Measurements from ENCODE around the gene FADD. TPM values are rescaled to one million over a fixed set of nuclear protein-coding genes. Genes with fewer than 3 reads are reported as not detected.
"Not testable (repeated sequence)": the region's sequence is repeated elsewhere in the genome, so short reads cannot be mapped to it uniquely, and the experiment has no call there.

Gene FADD
- polyA plus RNA-seq, 12 donors, result 5.8 to 9.9 (median 8.1) TPM; not detected in 1

DNA sequence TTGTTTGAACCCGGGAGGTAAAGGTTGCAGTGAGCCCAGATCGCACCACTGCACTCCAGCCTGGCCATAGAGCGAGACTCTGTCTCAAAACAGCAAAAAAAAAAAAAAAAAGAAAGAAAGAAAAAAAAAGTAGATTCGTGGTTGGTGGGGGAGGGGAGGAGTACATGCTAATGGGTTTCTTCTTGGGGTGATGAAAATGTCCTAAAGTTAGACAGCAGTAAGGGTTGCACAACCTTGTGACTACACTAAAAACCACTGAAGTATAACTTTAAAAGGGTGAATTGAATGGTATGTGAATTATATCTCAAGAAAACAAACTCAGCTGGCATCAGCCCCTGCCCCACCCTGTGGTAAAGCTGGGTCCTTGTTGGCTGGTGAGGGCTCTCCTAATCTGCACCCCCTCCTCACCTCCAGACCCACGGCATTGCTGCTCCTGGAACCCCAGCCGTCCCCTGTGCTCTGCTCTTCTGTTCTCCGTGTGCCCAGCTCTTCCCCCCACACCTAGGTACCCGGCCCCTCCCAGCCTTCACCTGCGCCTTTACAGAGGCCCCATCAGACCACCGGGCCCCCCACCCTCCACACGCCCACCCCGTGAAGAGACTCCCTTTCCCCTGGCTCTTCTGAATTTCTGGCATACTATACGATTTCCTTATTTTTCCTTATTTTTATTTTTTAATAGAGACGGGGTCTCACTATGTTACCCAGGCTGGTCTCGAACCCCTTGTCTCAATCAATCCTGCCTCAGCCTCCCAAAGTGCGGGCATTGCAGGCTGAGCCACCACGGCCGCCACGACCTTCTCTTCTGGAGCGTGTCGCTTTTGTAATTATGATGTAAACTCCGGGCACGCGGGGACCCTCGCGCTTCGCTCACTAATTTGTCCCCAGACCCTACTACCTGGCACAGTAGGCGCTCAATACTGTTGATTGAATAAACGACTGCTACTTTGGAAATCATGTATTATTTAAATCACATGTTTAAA is 924 bp upstream of the FADD start:
- no peak for DNase-seq

DNA sequence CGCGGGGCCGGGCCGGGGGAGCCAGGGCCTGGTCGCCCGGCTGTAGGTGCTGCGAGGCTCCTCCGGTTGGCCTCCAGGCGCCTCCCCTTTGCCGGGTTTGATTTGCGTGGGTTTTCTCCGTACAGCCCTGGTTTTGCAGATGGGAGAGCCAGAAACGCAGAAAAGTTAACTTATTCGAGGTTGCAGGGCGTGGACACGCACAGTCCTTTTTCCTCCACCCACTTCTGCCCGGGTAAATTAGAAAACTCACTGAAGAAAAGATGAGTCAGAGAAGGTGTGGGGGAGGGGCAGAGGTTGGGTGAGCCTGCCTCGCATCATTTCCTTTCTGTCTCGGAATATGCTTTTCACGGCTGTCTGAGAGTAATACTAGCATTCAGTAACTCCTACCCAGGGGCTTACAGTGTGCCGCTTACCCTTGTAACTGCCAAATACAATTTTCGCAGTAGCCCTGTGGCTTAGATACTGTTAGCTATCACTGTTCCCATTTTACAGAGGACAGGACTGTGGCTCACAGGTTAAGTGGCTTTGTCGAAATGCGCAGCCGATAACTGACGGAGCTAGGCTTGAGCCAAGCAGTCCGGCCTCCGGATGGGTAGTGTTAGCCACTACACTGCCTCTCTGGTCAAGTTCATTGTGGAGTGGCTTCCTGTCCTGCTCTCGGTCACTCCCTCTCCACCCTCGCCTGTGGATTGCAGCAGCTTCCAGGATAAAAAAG is 812 bp downstream of the FADD start:
- peak; percentile 37 for DNase-seq

DNA sequence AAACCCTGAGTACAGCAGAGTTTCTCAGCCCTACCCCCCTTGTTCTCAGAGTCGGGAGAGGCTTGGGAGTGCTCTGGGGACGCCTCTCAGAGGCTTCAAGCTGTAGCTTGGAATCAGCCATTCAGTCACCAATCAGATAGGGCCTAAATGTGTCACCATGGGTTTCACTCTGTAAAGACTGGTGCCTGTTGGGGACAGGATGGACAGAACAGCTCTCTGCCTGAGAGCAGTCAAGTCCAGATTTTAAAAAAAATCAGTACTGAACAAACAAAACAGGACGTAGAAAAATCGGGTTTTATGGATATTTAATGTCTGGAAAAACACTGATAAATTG is 1.3 kb downstream of the FADD start:
- DNase-seq, result no peak

DNA sequence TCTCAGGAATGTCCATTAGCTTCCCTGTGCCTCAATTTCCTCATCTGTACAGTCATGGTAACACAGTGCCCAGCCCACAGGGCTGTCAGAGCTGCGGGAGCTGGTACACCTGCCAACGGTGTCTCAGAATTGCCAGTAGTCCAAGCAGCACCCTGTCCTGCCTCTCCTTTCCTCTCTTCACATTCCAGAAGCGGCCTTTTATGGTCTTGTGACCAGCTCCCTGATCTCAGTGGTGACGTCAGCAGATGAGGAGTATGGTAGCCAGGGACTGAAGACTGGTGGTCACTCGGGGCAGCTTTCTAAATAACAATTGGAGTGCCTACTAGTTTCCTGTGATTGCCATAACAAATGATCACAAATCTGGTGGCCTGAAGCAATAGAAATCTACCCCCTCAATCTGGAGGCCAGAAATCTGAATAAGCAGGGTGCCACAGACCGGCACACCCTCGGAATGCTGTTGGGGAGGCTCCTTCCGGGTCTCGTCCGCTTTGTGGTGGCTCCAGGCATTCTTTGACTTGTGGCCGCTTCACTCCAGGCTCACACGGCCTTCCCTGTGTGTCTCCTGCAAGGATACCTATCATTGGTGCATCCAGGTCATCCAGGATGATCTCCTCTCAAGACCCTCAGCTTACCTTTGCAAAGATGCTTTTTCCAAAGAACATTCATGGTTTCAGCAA is 2.1 kb downstream of the FADD start:
- no peak for DNase-seq

DNA sequence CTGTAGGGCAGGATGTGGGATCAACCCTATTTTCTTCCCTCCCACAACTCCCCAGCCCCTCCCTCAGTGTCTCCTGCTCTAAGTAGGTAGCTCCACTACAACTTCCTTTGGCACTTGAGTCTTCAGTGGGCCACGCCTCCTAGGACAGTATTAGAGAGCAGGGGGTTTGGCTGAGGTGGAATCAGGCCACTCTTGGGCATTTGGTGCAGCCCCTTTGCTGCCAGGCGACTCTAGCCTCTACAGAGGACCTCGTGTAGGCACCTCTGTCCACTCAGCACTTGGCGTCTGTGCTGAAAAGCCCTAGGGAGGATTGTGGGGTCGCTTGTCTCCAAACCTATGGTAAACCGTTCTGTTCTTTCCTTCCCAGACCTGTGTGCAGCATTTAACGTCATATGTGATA is 2.7 kb downstream of the FADD start:
- DNase-seq, result no peak

DNA sequence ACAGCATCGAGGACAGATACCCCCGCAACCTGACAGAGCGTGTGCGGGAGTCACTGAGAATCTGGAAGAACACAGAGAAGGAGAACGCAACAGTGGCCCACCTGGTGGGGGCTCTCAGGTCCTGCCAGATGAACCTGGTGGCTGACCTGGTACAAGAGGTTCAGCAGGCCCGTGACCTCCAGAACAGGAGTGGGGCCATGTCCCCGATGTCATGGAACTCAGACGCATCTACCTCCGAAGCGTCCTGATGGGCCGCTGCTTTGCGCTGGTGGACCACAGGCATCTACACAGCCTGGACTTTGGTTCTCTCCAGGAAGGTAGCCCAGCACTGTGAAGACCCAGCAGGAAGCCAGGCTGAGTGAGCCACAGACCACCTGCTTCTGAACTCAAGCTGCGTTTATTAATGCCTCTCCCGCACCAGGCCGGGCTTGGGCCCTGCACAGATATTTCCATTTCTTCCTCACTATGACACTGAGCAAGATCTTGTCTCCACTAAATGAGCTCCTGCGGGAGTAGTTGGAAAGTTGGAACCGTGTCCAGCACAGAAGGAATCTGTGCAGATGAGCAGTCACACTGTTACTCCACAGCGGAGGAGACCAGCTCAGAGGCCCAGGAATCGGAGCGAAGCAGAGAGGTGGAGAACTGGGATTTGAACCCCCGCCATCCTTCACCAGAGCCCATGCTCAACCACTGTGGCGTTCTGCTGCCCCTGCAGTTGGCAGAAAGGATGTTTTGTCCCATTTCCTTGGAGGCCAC is 3.3 kb downstream of the FADD start:
- no peak for DNase-seq

DNA sequence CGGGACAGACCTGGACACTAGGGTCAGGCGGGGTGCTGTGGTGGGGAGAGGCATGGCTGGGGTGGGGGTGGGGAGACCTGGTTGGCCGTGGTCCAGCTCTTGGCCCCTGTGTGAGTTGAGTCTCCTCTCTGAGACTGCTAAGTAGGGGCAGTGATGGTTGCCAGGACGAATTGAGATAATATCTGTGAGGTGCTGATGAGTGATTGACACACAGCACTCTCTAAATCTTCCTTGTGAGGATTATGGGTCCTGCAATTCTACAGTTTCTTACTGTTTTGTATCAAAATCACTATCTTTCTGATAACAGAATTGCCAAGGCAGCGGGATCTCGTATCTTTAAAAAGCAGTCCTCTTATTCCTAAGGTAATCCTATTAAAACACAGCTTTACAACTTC is 3.9 kb downstream of the FADD start:
- DNase-seq, result no peak

DNA sequence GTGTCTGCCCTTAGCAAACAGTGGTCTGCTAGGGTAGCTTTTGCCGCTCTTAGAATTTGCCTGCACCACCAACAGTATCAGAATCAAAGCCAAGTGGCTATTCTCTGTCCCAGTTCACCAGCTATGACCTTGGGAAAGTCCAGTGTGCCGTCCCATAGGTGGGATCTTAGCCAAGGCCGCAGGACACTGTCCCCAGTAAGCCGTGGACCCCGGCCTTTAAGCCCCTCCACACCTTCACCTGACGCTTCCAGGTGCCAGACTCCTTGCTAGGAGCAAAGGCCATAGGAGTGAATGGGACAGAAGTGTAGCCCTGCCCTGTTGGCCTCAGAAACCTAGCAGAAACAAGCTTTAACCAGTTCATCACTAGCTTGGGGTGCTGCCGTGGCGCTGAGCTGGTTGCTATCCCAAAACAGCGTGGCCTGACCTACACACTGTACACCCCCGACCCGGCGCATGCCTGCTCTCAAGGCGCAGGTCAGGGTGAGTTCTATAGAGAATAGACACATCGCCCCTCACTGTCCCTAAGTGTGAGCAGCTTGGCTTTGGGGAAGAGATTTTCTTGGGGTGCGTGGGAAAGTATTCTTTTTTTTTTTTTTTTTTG is 4.5 kb downstream of the FADD start:
- DNase-seq, result no peak

DNA sequence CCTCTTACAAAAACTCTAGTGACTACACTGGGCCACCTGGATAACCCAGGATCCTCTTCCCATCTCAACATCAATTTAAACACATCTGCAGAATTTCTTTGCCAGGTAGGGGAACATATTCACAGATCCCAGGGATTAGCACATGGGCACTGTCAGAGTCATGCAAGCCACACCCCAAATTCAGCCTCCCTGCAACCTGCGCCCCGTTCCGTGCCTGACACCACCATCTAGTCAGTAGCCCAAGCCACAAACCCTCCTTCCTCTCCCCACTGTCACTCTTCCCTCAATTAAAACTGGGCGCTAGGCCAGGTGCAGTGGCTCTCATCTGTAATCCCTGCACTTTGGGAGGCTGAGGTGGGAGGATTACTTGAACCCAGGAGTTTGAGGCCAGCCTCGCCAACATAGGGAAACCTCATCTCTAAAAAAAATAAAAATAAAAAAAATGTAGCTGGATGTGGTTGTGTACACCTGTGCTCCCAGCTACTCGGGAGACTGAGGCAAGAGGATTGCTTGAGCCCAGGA is 6.4 kb downstream of the FADD start:
- no peak for DNase-seq

DNA sequence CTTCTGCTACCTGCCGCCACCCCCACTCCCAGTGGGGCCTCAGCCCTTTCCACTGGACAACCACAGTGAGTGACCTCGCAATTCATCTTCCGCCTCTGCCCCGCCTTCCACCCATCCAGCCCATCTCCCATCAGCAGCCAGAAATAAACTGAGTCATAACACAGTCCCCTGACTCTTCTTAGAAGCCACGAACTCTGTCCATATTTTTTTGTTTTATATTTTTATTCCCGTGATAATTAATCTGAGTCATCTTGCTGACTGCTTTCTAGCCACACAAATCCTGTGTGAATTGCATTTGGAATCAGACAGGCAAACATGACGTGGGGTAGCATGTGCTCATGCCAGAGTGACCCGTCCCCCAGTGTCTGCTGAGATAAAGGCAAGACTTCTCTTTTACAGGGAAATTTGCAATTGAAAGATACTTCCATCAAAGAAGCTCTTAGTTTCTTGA is 7.0 kb downstream of the FADD start:
- DNase-seq, result no peak

DNA sequence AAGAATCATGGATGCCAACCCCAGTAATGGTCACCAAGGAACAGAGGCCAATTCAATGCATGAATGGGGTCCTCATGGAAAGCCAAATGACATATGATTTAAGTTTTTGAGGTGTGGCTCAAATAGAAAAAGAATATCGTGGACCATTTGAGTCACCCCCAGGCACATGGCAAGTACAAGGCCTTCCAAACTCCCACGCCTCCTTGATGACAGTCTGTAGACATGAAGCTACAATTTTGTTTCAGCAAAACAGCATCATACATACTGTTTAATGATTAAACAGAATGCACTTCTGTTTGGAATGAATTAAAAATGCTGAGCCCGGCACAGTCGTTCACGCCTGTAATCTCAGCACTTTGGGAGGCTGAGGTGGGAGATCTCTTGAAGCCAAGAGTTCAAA is 7.4 kb downstream of the FADD start:
- no peak for DNase-seq

DNA sequence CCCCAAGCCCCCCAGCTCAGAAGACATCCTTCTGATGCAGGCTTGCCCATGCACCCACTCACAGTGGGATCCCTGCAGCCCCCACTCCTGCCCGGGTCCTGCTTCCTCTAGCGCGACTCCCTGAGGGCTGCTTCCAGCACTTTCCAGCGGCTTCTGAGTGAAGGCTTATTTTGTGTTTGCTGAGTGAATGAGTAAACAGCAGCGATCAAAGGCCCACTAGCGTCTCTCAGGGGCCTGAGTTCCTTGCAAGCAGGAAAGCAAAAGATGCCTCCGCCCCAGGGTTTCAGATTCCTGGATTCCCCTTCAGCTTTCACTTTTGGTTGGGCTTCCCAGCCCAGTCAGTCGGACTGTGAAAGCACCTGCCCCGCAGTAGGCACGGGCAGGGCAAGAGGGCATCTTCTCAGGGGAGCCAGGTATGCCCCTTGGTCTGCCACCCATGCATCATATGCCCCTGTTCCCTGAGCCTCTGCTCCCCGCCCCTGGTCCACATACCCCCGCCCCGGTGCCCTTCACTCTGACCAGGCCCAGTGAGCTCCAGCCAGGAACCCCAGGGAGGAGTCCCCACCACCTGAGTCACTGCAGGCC is 9.2 kb downstream of the FADD start:
- no peak for DNase-seq

DNA sequence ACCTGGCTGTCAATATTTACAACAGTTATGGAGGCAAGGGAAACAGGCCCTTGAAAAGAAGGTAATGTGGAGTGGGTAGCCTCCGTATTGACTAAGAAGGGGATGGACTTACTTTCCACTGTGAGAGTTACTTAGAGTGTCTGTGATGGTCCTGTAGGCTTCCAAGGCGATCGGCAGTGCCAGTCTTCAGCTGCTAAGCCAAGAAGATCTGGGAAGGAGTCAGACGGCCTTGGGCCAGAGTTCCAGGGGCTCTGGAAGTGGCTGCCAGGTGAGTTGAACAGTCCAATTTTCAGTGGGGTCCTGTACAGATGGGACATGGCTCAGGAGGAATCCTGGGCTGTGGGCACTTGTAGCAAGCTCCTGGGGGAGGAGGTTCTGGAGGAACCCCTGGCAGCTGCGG is 14.3 kb downstream of the FADD start:
- not testable (repeated sequence) for DNase-seq

DNA sequence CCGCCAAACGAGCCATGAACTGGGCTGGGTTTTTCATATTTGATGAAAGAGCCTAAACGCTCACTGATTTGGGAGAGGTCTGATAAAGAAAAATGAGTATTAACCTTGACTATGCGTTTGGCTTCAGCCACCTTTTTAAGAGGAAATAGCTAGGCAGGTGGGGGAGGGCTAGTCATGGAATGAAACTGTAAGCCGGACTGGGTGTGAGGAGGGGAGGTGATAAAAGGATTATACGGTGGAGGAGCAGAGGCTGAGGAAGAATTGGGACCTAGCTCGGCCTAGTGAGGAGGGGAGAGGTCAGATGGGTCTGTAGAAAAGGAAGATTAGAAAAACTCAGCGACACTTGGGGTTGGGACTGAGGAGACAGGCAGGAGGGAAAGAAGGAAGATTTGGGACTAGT is 15.0 kb downstream of the FADD start:
- DNase-seq, result not testable (repeated sequence)

DNA sequence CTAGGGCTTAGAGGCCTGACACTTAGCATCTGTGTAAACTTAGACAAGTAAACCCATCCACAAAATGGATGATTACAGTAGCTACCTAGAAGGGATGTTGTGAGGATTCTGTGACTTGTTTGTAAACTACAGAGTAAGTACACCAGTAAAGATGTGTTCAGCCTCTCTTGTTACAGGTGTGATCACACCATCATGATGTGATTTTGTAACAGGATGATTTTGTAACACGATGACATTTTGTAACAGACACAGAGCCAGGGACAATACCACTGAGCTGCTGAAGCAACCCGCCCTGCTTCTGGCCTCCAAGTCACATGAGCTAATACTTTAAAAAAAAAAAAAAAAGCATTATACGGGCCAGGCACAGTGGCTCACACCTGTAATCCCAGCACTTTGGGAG is 17.0 kb downstream of the FADD start:
- no peak for DNase-seq

DNA sequence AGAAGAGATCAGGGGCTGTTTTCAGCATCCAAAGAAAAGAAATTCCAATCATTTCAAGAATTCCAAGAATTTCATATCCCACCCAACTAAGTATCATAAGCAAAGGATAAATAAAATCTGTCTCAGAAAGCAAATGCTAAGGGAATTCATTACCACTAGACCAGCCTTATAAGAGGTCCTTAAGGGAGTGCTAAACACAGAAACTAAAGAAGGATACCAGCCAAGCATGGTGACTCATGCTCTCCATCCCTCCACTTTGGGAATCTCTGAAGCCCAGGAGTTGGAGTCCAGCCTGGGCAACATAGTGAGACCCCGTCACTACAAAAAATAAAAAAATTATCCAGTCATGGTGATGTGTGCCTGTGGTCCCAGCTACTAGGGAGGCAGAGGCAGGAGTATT is 17.8 kb downstream of the FADD start:
- no peak for DNase-seq

DNA sequence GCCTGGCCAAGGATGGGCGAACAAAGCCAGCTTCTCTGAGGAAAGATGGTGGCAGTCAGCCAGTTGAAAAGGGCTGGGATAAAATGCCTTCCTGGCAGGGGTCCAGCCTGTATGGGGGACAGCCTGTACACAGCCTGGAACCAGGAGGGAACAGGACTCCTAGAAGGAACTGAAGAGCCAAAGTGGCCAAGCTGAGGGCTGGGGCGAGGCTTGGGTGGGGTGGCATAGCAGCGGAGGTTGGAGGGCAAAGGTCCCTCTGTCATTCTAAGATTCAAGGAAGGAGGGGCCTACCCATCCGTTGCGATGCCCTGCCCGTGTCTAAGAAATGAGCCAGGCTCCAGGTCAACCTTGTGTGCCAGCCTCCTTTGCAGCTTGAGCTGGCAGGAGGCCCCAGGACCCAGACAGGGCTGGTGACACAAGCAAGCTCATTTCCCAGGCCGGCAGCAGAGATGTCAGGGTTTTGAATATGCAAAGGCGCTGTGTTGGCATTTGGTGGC is 22.6 kb downstream of the FADD start:
- no peak for DNase-seq

DNA sequence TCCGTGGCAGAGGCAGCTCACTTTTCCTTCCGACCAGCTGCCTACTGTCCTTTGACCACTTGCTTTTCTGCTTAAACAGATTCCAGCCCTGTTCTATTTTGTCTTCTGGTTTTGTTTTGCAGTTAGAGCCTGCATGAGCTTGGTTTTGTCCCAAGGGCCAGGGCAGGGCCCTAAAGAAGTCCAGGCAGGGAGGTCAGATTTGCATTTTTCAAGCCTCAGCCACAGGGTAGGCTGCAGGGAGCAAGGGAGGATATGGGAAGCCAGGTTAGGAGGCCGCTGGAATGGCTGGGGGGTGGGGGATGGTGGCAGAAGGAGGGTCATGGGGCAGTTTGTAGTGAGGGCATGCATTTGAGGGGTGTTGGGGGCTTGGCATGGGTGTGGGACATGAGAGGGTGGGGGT is 23.1 kb downstream of the FADD start:
- no peak for DNase-seq

DNA sequence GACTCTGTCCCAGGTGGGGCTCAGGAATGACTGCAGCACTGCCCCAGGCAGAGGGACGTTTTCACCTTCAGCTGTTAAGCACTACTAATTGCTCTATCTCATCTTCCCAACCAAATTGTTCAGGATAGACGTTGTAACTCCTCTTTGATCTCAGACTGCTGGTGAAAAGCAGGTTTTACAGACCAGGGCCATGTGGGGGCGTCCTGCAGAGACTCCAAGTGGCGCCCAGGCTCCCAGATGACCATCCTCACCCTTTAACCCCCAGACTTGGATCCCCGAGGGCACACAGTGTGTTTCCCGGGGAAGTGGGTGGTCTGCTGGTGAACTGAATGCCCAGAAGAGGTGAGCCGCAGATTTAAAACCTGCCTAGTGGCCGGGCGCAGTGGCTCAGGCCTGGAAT is 23.9 kb downstream of the FADD start:
- no peak for DNase-seq

DNA sequence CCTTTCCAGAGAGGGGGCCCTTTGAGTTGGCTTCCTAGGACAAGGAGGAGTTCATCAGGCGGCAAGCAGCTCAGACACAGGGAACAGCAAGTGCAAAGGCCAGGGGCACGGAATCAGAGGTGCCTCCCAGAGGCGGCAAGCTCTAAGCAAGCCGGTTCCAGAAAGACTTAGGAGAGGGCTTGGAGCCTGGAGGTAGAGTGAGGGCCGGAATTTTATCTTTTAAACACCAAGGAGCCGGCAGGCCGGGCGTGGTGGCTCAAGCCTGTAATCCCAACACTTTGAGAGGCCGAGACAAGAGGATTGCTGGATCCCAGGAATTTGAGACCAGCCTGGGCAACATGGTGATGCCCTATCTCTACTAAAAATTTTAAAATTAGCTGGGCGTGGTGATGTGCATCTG is 26.6 kb downstream of the FADD start:
- no peak for DNase-seq
